Epithelial cell of proximal tubule (primary cell): ENCODE data around the gene PLXDC1. TPM values are rescaled to one million over a fixed set of nuclear protein-coding genes. Genes with fewer than 3 reads are reported as not detected.

Experiments used
- DNase-seq: peaks from one replicate; pipeline ENCODE4 v3.0.0-alpha.2; 2011; ENCODE audit warnings: low read depth
- H3K4me3 ChIP-seq: 2 replicates; pipeline ENCODE4 v1.5.1; 2011; ENCODE audit warnings: low read depth, mild to moderate bottlenecking, low read length
- CTCF ChIP-seq: conservative IDR thresholded peaks from 2 replicates; pipeline ENCODE4 v1.5.1; 2012; ENCODE audit warnings: low read depth, mild to moderate bottlenecking, low read length
- total RNA-seq: library from RNA; depleted of rRNA; stranded (reverse); fragments of >200 nt; gene quantifications from 2 replicates; pipeline ENCODE4 v1.2.3, GENCODE V29; 2015

PLXDC1 gene
- total RNA-seq, 1 donor from 2014 or later = not detected

GRCh38 chr17:39192901-39193300, 41.5 kb upstream of the PLXDC1 start:
- no peak for DNase-seq
- TF ChIP-seq CTCF = no peak
- no peak overlapping the region for H3K4me3 ChIP-seq

GRCh38 chr17:39191750-39192510, 40.5 kb upstream of the PLXDC1 start:
- H3K4me3 ChIP-seq = no peak overlapping the region
- DNase-seq = no peak
- no peak for TF ChIP-seq CTCF

GRCh38 chr17:39187152-39187830, 35.9 kb upstream of the PLXDC1 start:
- no peak for DNase-seq
- no peak for TF ChIP-seq CTCF
- H3K4me3 ChIP-seq = no peak overlapping the region

- TF ChIP-seq CTCF = no peak
- no peak for DNase-seq
- H3K4me3 ChIP-seq = no peak overlapping the region
These were observed 35.1 kb upstream of the PLXDC1 start for GRCh38 chr17:39186481-39187002.

- DNase-seq = no peak
- H3K4me3 ChIP-seq = no peak overlapping the region
- TF ChIP-seq CTCF = no peak
These were observed 32.3 kb upstream of the PLXDC1 start for GRCh38 chr17:39183720-39184119.

GRCh38 chr17:39183045-39183444, 31.6 kb upstream of the PLXDC1 start:
- no peak for DNase-seq
- H3K4me3 ChIP-seq = no peak overlapping the region
- TF ChIP-seq CTCF = no peak
